ENCODE results near the gene PPY.

The PPY gene

GRCh38 chr17:43905985-43906852 lies 36.1 kb downstream of the PPY start:
- Histone ChIP-seq H3K36me3 (ENCODE audit: control insufficient read depth, insufficient read depth, low read length) (no peaks in the 10 kb centered on the region), H3K9me3 (ENCODE audit: control insufficient read depth, low read length) (no peaks in the 10 kb centered on the region), H3K9ac (peak overlapping the region; percentile 80), H3K4me3 (ENCODE audit: low read depth, low read length) (peak overlapping the region; percentile 77), H3K4me2 (ENCODE audit: low read length) (peak overlapping the region; percentile 97), H3K79me2 (no peaks in the 10 kb centered on the region), H3K4me1 (peaks cover 17% of the 10 kb centered on the region), H3K27ac (peak overlapping the region; percentile 77), H3K27me3 (ENCODE audit: control insufficient read depth, insufficient read depth, low read length) (no peaks in the 10 kb centered on the region), H2AFZ (peak overlapping the region; percentile 95)
- TF ChIP-seq CTCF (IDR thresholded peaks at IDR 0.05), result no peak

DNA sequence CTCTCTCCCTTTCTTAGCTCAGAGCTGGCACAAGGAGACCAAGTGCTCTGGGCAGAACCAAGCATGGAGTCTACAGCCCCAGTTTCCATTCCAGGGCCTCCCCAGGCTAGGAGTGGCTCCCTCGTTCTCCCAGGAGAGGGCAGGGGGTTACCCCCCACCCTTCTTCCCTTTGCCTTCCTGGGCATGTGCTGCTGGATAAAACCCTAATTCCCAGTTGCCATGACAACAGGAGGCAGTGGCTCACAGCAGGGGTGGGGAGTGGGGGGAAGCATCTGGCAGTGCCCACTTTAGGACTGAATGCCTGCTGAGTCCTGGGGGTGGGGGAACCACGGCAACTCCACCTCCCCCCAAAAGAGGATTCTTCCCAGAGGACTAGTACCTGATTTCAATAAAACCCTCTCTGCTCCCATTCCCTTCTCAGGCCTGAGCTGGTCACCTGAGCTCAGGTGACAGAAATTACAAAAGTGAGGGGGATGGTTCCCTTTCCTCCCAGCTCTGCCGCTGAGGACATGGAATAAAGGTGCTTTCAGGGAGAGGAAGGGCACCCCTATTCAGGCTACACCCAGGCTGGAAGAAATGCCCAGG lies 36.8 kb downstream of the PPY start:
- H3K36me3 ChIP-seq (ENCODE audit: control insufficient read depth, insufficient read depth, low read length), result no peaks in the 10 kb centered on the region
- no peaks in the 10 kb centered on the region for H3K9me3 ChIP-seq (ENCODE audit: control insufficient read depth, low read length)
- peak overlapping the region; percentile 77 for H3K27ac ChIP-seq
- peaks cover 2% of the 10 kb centered on the region for H3K79me2 ChIP-seq
- no peak for TF ChIP-seq CTCF (IDR thresholded peaks at IDR 0.05)
- H3K4me2 ChIP-seq (ENCODE audit: low read length), result peak overlapping the region; percentile 97
- H3K4me3 ChIP-seq (ENCODE audit: low read depth, low read length), result peak overlapping the region; percentile 77
- H2AFZ ChIP-seq, result peak overlapping the region; percentile 95
- H3K9ac ChIP-seq, result no peak overlapping the region
- peaks cover 20% of the 10 kb centered on the region for H3K4me1 ChIP-seq
- no peaks in the 10 kb centered on the region for H3K27me3 ChIP-seq (ENCODE audit: control insufficient read depth, insufficient read depth, low read length)

- H3K27me3 ChIP-seq (ENCODE audit: control insufficient read depth, insufficient read depth, low read length), result no peaks in the 10 kb centered on the region
- H3K4me1 ChIP-seq, result peaks cover 19% of the 10 kb centered on the region
- H3K36me3 ChIP-seq (ENCODE audit: control insufficient read depth, insufficient read depth, low read length), result no peaks in the 10 kb centered on the region
- H3K9ac ChIP-seq, result no peak overlapping the region
- H2AFZ ChIP-seq, result no peak overlapping the region
- no peak for TF ChIP-seq CTCF (IDR thresholded peaks at IDR 0.05)
- no peak overlapping the region for H3K27ac ChIP-seq
- peaks cover 24% of the 10 kb centered on the region for H3K79me2 ChIP-seq
- no peak overlapping the region for H3K4me2 ChIP-seq (ENCODE audit: low read length)
- H3K4me3 ChIP-seq (ENCODE audit: low read depth, low read length), result no peak overlapping the region
- no peaks in the 10 kb centered on the region for H3K9me3 ChIP-seq (ENCODE audit: control insufficient read depth, low read length)
Measured at GRCh38 chr17:43901861-43902589, 40.3 kb downstream of the PPY start.

GRCh38 chr17:43900858-43901754 lies 41.2 kb downstream of the PPY start:
- H3K4me1 ChIP-seq, result peaks cover 19% of the 10 kb centered on the region
- H3K27ac ChIP-seq, result no peak overlapping the region
- H3K9me3 ChIP-seq (ENCODE audit: control insufficient read depth, low read length), result no peaks in the 10 kb centered on the region
- H3K79me2 ChIP-seq, result peaks cover 33% of the 10 kb centered on the region
- no peaks in the 10 kb centered on the region for H3K36me3 ChIP-seq (ENCODE audit: control insufficient read depth, insufficient read depth, low read length)
- TF ChIP-seq CTCF (IDR thresholded peaks at IDR 0.05), result no peak
- no peak overlapping the region for H3K9ac ChIP-seq
- H2AFZ ChIP-seq, result peak overlapping the region; percentile 76
- peak overlapping the region; percentile 40 for H3K4me3 ChIP-seq (ENCODE audit: low read depth, low read length)
- H3K4me2 ChIP-seq (ENCODE audit: low read length), result peak overlapping the region; percentile 63
- no peaks in the 10 kb centered on the region for H3K27me3 ChIP-seq (ENCODE audit: control insufficient read depth, insufficient read depth, low read length)
